ENCODE data around the gene RBKS.
"Not testable (repeated sequence)": the region's sequence is repeated elsewhere in the genome, so short reads cannot be mapped to it uniquely, and the experiment has no call there.

Gene RBKS

GRCh38 chr2:27871802-27872201 is 18.4 kb downstream of the RBKS start:
- no peak for DNase-seq (ENCODE audit: low spot score)

- no peak for DNase-seq (ENCODE audit: low spot score)
Observed at GRCh38 chr2:27870724-27871123, 19.5 kb downstream of the RBKS start.

GRCh38 chr2:27869763-27870162 is 20.4 kb downstream of the RBKS start:
- DNase-seq (ENCODE audit: low spot score) = no peak

- no peak for DNase-seq (ENCODE audit: low spot score)
Observed at GRCh38 chr2:27866237-27866636, 23.9 kb downstream of the RBKS start.

- not testable (repeated sequence) for DNase-seq (ENCODE audit: low spot score)
Observed at GRCh38 chr2:27863955-27864354, 26.2 kb downstream of the RBKS start.

- DNase-seq (ENCODE audit: low spot score) = no peak
Observed at GRCh38 chr2:27863146-27863545, 27.0 kb downstream of the RBKS start.

GRCh38 chr2:27860111-27860510 is 30.1 kb downstream of the RBKS start:
- no peak for DNase-seq (ENCODE audit: low spot score)

- no peak for DNase-seq (ENCODE audit: low spot score)
Observed at GRCh38 chr2:27857417-27858172, 32.6 kb downstream of the RBKS start.

- no peak for DNase-seq (ENCODE audit: low spot score)
Observed at GRCh38 chr2:27856956-27857355, 33.2 kb downstream of the RBKS start.

GRCh38 chr2:27856386-27856785 is 33.8 kb downstream of the RBKS start:
- no peak for DNase-seq (ENCODE audit: low spot score)

GRCh38 chr2:27855476-27855875 is 34.7 kb downstream of the RBKS start:
- DNase-seq (ENCODE audit: low spot score) = no peak

- DNase-seq (ENCODE audit: low spot score) = no peak
Observed at GRCh38 chr2:27854229-27854862, 35.8 kb downstream of the RBKS start.

- no peak for DNase-seq (ENCODE audit: low spot score)
Observed at GRCh38 chr2:27852691-27853090, 37.5 kb downstream of the RBKS start.

GRCh38 chr2:27849558-27850205 is 40.5 kb downstream of the RBKS start:
- DNase-seq (ENCODE audit: low spot score) = no peak

GRCh38 chr2:27847333-27847732 is 42.9 kb downstream of the RBKS start:
- DNase-seq (ENCODE audit: low spot score) = no peak

- no peak for DNase-seq (ENCODE audit: low spot score)
Observed at GRCh38 chr2:27844821-27845255, 45.3 kb downstream of the RBKS start.

GRCh38 chr2:27843992-27844391 is 46.2 kb downstream of the RBKS start:
- DNase-seq (ENCODE audit: low spot score) = no peak

GRCh38 chr2:27842894-27843293 is 47.3 kb downstream of the RBKS start:
- no peak for DNase-seq (ENCODE audit: low spot score)

GRCh38 chr2:27839022-27839618 is 51.1 kb downstream of the RBKS start:
- DNase-seq (ENCODE audit: low spot score) = no peak

GRCh38 chr2:27838502-27838901 is 51.7 kb downstream of the RBKS start:
- no peak for DNase-seq (ENCODE audit: low spot score)

- no peak for DNase-seq (ENCODE audit: low spot score)
Observed at GRCh38 chr2:27833931-27834330, 56.3 kb downstream of the RBKS start.

- DNase-seq (ENCODE audit: low spot score) = no peak
Observed at GRCh38 chr2:27832396-27832795, 57.8 kb downstream of the RBKS start.

All from LoVo (cell line).